Right atrium auricular region (tissue), 2 donors: ENCODE measurements around the gene DENND10. TPM values are rescaled to one million over a fixed set of nuclear protein-coding genes. Genes with fewer than 3 reads are reported as not detected.

Experiments used
- DNase-seq: peaks from one replicate; pipeline ENCODE4 v3.0.0-alpha.2; 2019; ENCODE audit warnings: low spot score
- H3K27ac ChIP-seq, 2 donors: fragments of 200-600 bp; sonication (generic); 1 replicate in 1 of 2; 2 replicates in 1 of 2; pipeline ENCODE4 v1.5.1; 2016 to 2019
- H3K27me3 ChIP-seq, 2 donors: fragments of 200-600 bp; sonication (generic); one replicate each; pipeline versions ENCODE4 v1.5.1 to v1.6.0; 2017 to 2019
- H3K36me3 ChIP-seq: fragments of 200-600 bp; sonication (generic); one replicate; pipeline ENCODE4 v1.5.1; 2016
- H3K4me1 ChIP-seq, 2 donors: fragments of 200-600 bp; sonication (generic); one replicate each; pipeline versions ENCODE4 v1.5.1 to v1.6.0; 2017 to 2019
- H3K4me3 ChIP-seq, 2 donors: fragments of 200-600 bp; sonication (generic); 1 replicate in 1 of 2; 2 replicates in 1 of 2; pipeline ENCODE4 v1.5.1; 2017 to 2019; ENCODE audit warnings: mild to moderate bottlenecking in 1 of 2, moderate library complexity in 1 of 2
- H3K9me3 ChIP-seq, 2 donors: fragments of 200-600 bp; sonication (generic); one replicate each; pipeline ENCODE4 v1.5.1; 2019
- CTCF ChIP-seq, 2 donors: fragments of 200-600 bp; sonication (generic); IDR thresholded peaks; one replicate each; pipeline ENCODE4 v1.5.1; 2019; ENCODE audit warnings: antibody characterized with exemption in 2 of 2
- total RNA-seq, 2 donors: library from RNA; depleted of rRNA; stranded (reverse); fragments of >200 nt; gene quantifications; one replicate each; pipeline ENCODE4 v1.1.0, GENCODE V29; 2016

The DENND10 gene
- 10 to 100 TPM; 25.9 to 31.4 TPM for total RNA-seq

DNA sequence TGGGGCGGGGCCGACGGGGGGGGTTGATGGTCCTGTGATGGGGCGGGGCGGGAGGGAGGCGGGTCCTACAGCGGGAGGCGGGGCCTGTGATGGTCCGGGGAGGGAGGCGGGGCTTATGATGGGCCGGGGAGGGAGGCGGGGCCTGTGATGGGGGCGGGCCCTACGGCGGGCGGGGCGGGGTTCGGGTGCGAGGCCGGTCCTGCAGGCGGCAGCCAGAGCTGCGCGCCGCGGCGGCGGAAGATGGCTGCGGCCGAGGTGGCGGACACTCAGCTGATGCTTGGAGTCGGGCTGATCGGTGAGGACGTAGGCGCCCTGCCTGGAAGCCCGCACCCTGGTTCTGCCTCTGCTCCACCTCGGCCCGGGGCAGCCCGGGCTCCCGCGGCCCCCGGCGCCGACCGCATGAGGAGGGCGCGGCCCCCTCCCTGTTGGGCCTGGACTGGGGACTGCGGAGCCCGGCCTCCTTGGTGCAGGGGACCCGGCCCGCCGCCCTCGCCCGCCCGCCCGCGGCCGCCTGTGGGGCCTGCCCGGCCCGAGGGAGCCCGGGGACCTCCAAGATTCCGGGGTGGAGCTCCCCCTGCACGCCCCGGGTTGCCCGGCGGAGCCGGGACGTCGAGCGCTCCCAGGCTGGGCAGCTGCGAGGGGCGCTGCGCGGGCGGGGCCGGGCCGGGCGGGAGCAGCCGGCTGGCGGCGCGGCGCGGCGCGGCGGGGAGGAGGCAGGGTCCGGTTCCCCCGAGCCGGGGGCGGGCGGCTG lies at the start of gene DENND10:
Gene DENND10 (plus strand): TSS at position 211 of the 751 bp plus-strand sequence. CDS start 30 bp downstream, at position 241.
- Histone ChIP-seq H3K27me3 (no peaks in the 10 kb centered on the region), H3K9me3 (no peaks in the 10 kb centered on the region), H3K36me3 (peaks cover 7% of the 10 kb centered on the region), H3K27ac (peak within 1 kb of the TSS; percentile 73 to 82), H3K4me1 (peaks cover 0 to 9% of the 10 kb centered on the region in 2 donors), H3K4me3 (peak within 1 kb of the TSS; percentile 80 to 91)
- DNase-seq, result peak; percentile 83
- peak in 1 of 2 donors; percentile 18 for TF ChIP-seq CTCF (IDR thresholded peaks at IDR 0.05)

GRCh38 chr10:119055472-119055871 lies 48.4 kb upstream of the DENND10 start:
- H3K9me3 ChIP-seq, result no peaks in the 10 kb centered on the region
- H3K27ac ChIP-seq, result no peak overlapping the region
- TF ChIP-seq CTCF (IDR thresholded peaks at IDR 0.05), result no peak
- no peak for DNase-seq
- H3K4me3 ChIP-seq, result no peak overlapping the region
- H3K36me3 ChIP-seq, result peaks cover 100% of the 10 kb centered on the region
- H3K4me1 ChIP-seq, result no peaks in the 10 kb centered on the region
- H3K27me3 ChIP-seq, result no peaks in the 10 kb centered on the region

- no peak for DNase-seq
- no peak for TF ChIP-seq CTCF (IDR thresholded peaks at IDR 0.05)
- Histone ChIP-seq H3K4me3 (no peak overlapping the region), H3K4me1 (no peaks in the 10 kb centered on the region), H3K27ac (no peak overlapping the region), H3K27me3 (no peaks in the 10 kb centered on the region), H3K36me3 (peaks cover 87% of the 10 kb centered on the region), H3K9me3 (no peaks in the 10 kb centered on the region)
Observed at GRCh38 chr10:119058010-119058409, 45.9 kb upstream of the DENND10 start.

DNA sequence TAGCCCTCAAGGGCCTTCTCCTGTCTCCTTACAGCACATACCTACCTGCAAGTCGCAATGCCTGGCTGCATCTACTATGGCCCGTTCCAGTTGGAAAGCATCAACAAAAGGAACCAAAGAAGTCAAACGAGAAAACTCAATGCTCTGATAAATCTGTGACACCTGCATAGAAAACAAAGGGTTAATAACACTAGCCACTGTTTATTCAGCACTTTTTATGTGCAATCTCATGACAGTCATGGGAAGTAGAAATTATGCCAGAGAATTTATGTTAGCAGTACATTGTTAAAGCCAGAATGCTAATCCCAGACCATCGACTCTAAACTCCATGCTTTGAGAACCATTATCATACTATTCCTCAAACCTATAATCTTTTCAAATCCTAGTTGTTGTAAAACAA lies 44.4 kb upstream of the DENND10 start:
- Histone ChIP-seq H3K27ac (no peak overlapping the region), H3K4me3 (no peak overlapping the region), H3K9me3 (no peaks in the 10 kb centered on the region), H3K27me3 (no peaks in the 10 kb centered on the region), H3K4me1 (no peaks in the 10 kb centered on the region), H3K36me3 (peaks cover 87% of the 10 kb centered on the region)
- no peak for DNase-seq
- TF ChIP-seq CTCF (IDR thresholded peaks at IDR 0.05), result no peak

DNA sequence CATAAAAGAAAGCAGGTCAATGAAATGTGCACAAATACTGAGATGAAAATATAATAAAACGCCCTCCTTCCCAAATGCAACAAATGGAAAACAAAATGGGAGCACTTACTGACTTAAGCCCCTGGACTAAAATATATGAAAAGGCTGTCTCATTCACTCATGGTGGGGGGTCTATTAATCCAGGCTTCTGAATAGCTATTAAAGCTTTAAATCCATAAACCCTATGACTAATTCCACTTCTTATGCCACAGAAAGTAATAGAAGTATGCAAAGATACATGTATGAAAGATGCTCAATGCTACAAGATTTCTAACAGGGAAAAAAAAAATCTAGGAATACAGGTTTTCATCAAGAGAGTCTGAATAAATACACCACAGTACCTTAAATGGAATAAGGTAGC lies 43.8 kb upstream of the DENND10 start:
- DNase-seq, result no peak
- no peaks in the 10 kb centered on the region for H3K27me3 ChIP-seq
- peaks cover 87% of the 10 kb centered on the region for H3K36me3 ChIP-seq
- H3K4me1 ChIP-seq, result no peaks in the 10 kb centered on the region
- TF ChIP-seq CTCF (IDR thresholded peaks at IDR 0.05), result no peak
- no peak overlapping the region for H3K4me3 ChIP-seq
- no peak overlapping the region for H3K27ac ChIP-seq
- no peaks in the 10 kb centered on the region for H3K9me3 ChIP-seq

DNA sequence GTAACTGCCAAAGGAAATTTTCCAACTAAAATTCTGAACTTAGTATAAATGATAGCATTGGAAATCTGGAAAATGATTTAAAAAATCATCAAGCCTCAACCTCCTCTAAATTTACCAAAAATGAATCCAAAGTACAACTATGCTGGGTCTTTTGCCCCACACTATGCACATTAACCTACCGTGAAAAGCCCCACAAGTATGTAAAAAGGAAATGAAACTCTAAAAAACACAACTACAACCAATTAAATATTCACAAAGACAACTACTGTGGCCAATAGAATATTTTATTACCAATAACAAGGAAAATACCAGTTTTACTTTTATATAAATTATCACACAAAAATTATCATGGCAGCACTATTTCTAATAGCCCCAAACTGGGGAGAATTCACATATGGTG lies 42.6 kb upstream of the DENND10 start:
- Histone ChIP-seq H3K36me3 (peaks cover 81% of the 10 kb centered on the region), H3K27ac (no peak overlapping the region), H3K27me3 (no peaks in the 10 kb centered on the region), H3K9me3 (no peaks in the 10 kb centered on the region), H3K4me1 (no peaks in the 10 kb centered on the region), H3K4me3 (no peak overlapping the region)
- TF ChIP-seq CTCF (IDR thresholded peaks at IDR 0.05), result no peak
- no peak for DNase-seq
